Erythroblast (primary cell): Measurements from ENCODE around the gene CELF4.

ENCODE experiments used
- GATA1 ChIP-seq: IDR thresholded peaks from 2 replicates; pipeline ENCODE4 v1.6.1; 2011; ENCODE audit warnings: low read depth, mild to moderate bottlenecking, control low read depth, low read length, moderate library complexity
- POLR2A ChIP-seq: IDR thresholded peaks from 2 replicates; pipeline ENCODE4 v1.6.1; 2011; ENCODE audit warnings: mild to moderate bottlenecking, low read length

DNA sequence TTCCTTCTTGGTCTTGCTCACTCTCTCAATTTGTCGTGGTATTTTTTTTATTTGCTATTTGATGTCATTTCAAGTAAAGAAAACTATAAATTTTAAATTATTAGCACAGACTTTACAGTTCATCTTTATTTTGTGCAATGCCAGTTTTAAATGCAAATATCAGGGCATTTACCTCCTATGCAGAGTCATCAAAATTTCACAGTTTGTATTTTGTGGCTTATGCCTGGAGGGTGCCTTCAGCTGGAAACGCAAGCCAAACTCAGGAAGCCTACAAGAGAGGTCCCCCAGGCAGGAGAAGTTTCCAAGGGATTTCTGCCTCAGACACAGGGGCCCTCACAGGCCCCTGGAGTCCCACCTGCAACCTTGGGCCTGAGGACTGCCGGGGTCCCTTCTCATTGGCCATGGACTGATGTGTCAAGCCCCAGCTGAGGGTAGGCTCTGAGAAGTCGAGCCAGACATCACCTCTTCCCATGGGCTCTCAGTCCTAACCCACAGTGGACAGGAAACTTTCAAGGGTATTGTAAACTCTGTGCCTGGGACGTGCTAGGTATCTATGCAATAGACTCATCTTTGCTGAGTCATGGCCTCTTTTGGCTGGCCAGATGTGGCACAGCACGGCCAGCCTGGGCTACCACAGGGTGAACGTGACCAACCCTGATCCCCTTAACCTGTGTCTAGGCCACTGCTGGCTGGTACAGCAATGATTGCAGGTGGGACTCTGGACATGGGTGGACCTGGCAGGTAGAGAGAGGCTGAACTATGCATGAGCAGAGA is 236.5 kb downstream of the CELF4 start:
- TF ChIP-seq POLR2A (no peak), GATA1 (no peak)
